CD4-positive, alpha-beta T cell treated with Interleukin-6 for 4 hours (primary cell): ENCODE data around the gene PGAP3.

Experiments used
- DNase-seq: peaks from one replicate; pipeline ENCODE4 v3.0.0-alpha.2; 2020; ENCODE audit warnings: mixed read lengths

Gene PGAP3

DNA sequence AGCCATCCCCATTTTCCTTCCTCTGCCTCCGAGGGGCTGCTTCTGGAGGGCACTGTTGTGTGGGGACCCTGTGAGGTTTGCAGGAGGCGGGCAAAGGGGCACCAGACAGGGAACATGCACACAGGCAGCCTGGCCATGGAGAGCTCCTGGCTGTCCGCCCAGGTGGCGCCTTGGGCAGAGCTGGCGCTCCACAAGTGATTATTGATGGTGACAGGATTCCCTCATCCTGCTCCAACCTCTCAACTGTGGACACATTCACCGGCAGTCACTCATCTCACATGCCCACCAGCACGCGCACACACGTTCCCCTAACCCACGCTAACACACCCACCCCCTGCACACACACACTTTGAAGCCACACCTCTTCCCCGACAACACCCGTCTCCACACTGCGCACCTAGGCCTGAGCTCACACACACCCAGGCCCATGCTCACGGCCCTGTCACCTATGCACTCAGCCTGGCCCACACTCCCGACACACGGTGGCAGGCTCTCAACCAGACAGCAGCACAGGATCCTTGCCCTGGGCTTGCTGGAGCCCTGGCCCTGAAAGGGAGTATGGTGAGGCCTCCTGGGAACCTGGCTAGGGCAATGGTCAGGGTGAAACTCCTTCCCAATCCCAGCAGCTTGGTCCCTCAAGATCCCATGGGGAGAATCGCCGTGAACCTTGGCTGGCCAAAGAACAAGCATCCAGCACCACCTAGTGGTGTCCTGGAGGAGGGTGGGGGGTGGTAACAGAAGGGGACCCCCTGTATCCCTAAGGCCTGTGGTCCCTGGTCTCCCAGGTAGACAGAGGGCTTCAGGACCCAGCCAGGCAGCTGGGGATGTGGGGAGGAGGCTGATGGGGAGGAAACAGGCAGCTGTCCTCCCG is 16.0 kb downstream of the PGAP3 start:
- peak; percentile 39 for DNase-seq

DNA sequence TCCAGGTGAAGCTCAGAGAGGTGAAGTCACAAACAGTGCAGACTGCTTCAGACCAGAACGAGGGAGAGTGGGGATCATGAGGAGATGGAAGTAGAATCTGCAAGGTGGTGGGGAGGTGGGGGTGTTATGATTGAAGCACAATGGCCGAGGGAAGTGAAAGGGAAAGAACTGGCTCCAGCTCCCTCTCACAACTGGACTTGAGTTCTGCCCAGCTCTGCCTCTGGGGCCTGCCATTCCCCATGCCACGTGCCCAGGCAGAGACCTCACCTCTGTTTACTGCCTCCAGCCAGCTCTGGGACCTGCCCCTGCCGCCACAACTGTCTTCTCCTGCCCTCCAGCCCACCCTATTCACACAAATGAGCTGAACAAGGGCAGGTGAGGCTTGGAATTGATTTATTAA is 17.1 kb downstream of the PGAP3 start:
- no peak for DNase-seq

DNA sequence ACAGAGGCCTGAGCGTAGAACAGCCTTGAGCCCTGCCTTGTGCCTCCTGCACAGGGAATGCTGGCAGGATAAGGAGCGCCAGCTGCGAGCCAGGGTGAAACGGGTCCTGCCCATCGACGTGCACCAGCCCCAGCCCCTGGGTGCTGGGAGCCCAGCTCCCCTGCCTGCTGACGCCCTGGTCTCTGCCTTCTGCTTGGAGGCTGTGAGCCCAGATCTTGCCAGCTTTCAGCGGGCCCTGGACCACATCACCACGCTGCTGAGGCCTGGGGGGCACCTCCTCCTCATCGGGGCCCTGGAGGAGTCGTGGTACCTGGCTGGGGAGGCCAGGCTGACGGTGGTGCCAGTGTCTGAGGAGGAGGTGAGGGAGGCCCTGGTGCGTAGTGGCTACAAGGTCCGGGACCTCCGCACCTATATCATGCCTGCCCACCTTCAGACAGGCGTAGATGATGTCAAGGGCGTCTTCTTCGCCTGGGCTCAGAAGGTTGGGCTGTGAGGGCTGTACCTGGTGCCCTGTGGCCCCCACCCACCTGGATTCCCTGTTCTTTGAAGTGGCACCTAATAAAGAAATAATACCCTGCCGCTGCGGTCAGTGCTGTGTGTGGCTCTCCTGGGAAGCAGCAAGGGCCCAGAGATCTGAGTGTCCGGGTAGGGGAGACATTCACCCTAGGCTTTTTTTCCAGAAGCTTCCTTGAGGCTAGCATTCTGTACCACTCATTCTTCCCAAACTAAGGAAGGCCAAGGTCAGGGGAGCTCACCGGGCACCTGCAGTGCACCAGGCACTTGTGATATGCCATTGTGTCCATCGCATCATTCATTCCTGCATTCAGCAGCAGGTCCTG is 17.7 kb downstream of the PGAP3 start:
- DNase-seq = no peak

DNA sequence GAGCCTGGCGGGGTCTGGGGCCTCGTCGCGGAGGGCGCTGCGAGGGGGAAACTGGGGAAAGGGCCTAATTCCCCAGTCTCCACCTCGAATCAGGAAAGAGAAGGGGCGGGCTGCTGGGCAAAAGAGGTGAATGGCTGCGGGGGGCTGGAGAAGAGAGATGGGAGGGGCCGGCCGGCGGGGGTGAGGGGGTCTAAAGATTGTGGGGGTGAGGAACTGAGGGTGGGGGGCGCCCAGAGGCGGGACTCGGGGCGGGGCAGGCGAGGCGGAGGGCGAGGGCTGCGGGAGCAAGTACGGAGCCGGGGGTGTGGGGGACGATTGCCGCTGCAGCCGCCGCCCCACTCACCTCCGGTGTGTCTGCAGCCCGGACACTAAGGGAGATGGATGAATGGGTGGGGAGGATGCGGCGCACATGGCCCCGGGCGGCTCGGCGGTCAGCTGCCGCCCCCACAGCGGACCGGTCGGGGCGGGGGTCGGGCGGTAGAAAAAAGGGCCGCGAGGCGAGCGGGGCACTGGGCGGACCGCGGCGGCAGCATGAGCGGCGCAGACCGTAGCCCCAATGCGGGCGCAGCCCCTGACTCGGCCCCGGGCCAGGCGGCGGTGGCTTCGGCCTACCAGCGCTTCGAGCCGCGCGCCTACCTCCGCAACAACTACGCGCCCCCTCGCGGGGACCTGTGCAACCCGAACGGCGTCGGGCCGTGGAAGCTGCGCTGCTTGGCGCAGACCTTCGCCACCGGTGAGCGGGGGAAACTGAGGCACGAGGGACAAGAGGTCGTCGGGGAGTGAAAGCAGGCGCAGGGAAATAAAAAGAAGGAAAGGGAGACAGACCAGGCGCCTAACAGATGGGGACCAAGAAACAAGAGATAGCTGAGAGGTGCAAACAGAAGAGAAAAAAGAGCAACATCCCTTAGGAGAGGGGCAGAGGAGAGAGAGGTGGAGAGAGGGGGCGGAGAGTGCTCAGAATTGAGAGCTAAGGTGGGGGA is 19.6 kb downstream of the PGAP3 start, which contains the start of gene PNMT:
Gene PNMT (plus strand): TSS at position 509 of the 980 bp plus-strand sequence. CDS start 23 bp downstream, at position 532.
- peak; percentile 84 for DNase-seq

DNA sequence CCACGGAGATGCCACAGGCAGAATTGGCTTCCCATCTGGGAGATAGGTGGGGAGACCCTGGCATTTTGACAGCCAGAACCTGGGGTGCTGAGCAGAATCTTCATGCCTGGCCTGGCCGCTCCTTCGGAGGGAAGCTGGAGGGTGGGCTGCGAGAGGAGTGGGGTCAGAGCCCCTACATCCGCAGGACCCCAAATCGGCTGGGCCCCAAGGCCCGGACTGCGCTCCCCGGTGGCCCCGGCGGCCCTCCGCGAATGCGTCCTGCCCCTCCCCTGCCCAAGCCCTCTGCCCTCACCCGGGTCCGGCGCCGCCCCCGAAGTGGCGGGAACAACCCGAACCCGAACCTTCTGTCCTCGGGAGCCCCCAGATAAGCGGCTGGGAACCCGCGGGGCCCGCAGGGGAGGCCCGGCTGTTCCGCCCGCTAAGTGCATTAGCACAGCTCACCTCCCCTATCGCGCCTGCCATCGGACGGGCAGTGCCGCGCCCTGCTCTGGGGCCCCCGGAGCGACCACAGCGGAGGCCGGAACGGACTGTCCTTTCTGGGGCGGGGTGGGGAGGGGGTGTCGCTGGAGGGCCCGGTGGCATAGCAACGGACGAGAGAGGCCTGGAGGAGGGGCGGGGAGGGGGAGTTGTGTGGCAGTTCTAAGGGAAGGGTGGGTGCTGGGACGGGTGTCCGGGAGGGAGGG is 20.5 kb downstream of the PGAP3 start:
- peak; percentile 19 for DNase-seq

DNA sequence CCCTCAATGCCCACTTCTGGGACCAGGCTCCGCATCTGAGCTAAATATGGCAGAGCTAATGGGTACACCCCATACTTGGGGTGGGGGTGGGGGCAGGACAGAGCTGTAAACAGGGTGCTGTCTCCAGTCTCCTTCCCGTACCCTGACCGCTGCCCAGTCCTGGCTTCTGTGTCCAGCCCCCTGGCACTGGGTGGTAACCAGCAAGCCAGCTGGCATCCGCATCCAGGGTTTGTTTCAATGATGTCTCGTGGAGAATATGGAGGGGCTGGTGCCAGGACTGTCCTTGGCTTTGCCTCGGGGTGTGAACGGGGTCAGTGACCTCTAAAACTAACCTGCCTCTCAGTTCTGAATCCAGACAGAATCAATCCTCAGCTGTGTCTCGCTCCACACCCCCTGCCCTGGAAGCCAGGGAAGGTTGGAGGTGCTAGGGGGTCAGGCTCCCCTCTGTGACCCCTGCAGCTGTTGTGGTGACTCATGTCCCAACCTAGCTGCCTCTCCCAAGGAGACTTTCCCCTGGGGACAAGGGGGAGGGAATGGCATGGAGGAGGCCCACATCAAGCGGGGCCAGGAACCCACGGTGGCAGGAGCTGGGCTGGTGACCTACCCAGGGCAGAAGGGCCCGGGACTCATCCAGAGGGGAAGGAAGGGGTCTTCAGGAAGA is 21.1 kb downstream of the PGAP3 start:
- no peak for DNase-seq

DNA sequence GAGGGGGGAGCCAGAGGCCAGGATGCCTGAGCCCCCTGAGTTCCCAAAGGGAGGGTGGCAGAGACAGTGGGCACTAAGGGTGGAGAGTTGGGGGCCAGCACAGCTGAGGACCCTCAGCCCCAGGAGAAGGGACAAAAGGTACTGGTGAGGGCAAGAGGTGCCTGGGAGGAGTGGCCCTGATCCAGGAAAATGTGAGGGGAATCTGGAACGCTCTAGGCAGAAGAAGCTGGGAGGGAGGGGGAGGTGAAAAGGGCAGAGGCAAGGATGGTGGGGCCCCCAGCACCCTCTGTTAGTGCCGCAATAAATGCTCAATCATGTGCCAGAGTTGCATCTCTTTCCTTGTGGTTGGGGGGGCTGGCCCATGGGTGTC is 21.6 kb downstream of the PGAP3 start:
- no peak for DNase-seq

DNA sequence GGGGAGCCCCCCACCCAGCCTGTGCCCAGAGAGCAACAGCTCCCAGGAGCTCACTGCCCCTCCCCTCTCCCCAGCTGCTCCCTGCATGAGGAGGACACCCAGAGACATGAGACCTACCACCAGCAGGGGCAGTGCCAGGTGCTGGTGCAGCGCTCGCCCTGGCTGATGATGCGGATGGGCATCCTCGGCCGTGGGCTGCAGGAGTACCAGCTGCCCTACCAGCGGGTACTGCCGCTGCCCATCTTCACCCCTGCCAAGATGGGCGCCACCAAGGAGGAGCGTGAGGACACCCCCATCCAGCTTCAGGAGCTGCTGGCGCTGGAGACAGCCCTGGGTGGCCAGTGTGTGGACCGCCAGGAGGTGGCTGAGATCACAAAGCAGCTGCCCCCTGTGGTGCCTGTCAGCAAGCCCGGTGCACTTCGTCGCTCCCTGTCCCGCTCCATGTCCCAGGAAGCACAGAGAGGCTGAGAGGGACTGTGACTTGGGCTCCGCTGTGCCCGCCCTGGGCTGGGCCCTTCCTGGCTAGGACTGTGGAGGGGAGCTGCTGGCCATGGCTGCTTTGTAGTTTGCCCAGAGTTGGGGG is 22.1 kb downstream of the PGAP3 start:
- peak; percentile 22 for DNase-seq

DNA sequence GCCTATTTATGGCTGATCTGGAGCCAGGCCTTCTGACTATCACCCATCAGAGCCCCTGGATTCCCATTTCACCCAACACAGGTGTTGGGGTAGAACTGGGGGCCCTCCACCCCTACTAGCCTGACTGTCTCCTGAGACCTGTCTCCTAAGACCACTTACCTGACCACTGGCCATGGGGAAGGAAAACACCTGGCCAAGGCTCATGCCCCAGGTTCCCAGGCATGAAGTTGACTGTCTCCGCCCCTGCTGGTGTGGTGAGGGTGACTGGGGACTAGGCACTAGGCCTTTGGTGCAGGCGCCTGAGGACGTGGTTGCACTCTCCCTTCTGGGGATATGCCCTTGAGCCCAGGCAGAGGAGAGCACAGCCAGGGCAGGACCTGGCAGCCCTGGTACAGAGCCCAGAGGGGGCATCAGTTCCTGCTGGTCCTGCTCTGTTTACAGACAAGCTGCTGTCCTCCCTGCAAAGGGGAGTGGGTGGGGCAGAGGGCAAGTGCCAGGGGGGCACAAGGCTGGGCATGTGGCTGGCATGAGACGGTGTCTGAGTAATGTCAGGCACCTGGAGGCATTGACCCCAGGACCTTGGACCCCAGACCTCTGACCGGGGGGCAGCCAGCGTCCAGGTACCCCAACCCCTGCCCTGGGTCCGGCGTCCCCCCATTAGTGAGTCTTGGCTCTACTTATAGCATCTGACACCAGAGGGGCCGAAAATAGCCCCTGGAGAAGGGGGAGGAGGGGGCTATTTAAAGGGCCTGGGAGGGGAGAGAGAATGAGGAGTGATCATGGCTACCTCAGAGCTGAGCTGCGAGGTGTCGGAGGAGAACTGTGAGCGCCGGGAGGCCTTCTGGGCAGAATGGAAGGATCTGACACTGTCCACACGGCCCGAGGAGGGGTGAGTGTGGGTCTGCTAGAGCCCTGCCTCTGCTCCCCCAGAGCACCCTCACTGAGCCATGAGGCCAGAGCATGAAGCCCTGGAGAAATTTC is 23.0 kb downstream of the PGAP3 start, which contains the start of gene TCAP:
Gene TCAP (plus strand): TSS at position 769 of the 981 bp plus-strand sequence. CDS start 11 bp downstream, at position 780.
- DNase-seq = no peak

DNA sequence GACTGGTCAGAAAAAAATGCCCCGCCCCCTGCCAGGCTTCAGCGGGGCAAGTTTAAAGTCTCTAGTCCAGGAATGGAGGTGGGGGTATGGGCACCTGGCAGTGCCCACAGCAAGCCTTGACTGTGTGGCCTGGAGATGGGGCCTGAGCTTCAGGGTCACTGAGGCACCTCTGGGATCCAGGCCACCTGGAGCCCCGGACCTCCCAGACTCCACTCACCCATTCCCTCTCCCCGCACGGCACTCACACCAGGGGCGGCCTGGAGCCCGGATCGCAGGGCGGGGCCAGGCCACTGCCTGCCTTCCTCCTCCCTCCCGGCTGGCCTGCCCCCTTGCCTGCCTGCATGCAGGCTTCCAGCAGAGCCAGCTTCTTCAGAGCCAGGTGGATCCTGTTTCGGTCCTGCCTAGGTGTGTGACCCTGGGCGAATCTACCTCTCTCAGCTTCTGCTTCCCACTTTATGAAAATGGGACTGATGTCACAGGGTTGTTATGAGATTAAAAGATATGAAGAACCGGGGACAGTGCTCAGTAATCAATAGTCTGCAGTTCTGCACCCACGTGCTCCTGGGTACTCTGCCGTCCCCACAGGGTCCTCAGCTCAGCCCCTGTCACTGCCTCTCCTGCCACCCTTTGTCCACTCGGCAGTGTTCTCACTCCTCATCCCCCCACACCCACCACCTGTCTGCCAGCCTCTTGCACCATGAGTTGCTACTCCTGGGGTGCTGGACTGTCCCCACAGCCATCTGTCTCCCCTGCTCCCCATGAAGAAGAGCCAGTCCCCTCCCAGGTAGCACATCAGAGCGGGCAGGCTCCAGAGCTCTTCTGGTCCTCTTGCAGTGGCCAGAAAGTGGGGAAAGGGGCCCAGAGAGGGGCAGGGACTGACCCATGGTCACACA is 23.9 kb downstream of the PGAP3 start:
- no peak for DNase-seq

DNA sequence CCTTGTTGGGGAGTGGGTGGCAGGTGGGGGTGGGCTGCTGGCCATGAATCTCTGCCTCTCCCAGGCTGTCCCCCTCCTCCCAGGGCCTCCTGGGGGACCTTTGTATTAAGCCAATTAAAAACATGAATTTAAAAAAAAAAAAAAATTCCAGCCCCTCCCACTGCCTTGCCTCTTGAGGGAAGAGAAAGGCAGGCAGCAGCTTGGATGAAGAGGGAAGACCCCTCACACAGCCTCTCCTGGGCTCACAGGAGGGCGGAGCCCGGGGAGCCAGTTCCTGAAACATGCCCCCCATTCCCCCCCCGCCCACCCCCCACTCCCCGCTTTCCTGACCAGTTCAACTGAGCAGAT is 24.5 kb downstream of the PGAP3 start:
- DNase-seq = no peak

DNA sequence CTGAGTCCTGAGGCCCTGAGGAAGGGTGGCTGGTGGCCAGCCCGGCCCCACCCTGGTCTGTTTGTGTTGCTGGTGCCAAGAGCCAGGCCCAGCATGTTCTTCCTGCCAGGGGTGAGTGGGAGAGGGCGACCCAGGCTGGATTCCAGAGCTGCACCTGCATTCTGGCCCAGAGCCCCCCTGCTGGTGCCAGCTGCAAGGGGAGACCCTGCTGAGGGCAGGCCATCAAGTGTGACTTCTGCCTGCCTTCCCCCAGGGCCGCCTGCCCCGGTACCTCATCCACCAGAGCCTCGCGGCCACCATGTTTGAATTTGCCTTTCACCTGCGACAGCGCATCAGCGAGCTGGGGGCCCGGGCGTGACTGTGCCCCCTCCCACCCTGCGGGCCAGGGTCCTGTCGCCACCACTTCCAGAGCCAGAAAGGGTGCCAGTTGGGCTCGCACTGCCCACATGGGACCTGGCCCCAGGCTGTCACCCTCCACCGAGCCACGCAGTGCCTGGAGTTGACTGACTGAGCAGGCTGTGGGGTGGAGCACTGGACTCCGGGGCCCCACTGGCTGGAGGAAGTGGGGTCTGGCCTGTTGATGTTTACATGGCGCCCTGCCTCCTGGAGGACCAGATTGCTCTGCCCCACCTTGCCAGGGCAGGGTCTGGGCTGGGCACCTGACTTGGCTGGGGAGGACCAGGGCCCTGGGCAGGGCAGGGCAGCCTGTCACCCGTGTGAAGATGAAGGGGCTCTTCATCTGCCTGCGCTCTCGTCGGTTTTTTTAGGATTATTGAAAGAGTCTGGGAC is 25.1 kb downstream of the PGAP3 start:
- no peak for DNase-seq

DNA sequence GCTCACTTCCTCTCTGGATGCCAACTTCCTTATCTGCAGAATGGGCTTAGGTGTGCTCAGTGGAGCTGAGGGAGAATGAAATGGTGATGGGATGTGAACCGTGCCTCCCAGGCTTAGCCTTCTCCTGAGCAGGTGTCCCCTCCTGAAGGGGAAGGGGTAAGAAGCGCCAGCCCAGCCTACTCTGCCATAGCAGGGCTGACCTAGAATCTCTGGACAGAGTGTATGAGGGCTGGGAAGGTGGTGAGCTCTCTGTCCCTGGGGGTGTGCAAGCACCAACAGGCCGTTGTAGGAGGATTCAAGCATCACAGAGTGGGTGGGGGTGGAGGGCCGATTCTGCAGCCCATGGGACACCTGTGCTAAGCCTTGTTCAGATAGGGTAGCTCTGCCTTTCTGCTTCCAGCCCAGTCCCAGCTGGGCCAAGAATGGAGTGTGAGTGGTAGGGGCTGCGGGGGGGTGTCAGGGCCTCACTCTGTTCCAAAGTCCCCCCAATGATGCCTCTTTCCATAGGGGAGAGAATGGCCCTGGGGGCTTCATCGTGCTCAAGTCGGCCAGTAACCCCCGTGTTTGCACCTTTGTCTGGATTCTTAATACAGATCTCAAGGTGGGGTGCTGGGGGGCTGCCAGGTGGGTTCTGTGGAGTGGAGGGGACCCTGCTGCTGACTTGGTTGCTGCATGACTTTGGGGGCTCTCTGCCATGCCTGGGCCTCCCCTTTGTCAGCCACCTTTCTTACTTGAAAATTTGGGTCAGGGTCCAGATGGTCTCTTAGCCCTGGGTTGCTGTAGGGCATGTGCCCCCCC is 25.9 kb downstream of the PGAP3 start:
- DNase-seq = no peak

DNA sequence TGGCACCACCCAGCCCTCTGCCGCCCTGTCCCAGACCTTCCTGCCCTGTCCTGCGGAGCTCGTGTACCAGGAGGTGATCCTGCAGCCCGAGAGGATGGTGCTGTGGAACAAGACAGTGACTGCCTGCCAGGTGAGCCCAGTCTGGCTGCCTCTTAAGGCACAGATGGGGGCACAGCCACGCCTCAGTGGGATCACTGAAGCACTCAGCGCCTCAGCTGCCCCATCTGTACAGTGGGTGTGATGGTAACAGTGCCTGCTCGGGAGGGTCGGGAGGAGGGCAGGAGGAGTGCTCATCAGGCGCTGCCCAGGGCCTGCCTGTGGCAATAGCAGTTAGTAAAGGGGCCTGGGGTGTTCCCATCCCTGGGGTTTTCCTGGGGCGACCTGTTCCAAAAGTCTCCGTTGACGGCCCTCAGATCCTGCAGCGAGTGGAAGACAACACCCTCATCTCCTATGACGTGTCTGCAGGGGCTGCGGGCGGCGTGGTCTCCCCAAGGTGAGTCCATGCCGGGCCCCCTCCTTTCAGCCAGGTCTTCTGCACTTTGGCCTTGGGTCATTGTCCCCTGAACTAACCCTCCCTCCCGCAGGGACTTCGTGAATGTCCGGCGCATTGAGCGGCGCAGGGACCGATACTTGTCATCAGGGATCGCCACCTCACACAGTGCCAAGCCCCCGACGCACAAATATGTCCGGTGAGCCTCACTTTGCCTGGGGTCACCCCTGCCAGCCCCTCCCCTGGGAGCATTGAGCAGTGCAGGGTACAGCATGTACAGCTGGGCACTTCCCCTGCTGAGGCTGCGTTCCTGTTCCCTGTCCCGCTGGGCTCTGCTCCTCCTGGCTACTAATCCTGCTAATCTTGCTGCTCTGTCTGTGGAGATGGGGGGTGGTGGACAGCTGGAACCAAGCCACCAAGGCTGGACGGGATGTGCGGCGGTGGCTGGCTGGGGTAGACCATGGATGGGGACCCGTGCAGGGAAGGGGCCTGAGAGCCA is 27.2 kb downstream of the PGAP3 start:
- DNase-seq = no peak

DNA sequence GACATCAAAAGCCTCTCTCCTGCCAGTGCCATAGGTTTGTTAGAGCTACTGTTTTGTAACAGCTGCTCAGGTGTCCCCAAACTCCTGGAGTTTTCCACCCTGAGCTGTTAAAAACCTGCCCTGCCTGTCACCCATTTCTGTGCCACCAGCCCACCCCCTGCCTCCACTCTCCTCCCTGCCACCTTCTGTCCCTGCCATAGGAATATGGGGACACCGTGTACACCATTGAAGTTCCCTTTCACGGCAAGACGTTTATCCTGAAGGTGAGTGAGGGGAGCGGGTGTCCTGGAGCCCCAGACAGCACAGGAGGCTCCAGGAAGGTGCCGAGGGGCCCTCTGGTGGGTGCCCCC is 27.9 kb downstream of the PGAP3 start:
- DNase-seq = no peak
